HepG2 (cell line): ENCODE measurements around the gene IQSEC1. TPM values are rescaled to one million over a fixed set of nuclear protein-coding genes. Genes with fewer than 3 reads are reported as not detected.
A peak's percentile ranks its signal among the peaks of the same experiment; 100 is the strongest.

Experiments used
- ETV5 ChIP-seq: IDR thresholded peaks from 2 replicates; pipeline ENCODE4 v1.6.1; 2018; ENCODE audit warnings: missing biosample characterization, missing genetic modification reagents, inconsistent platforms, borderline replicate concordance
- HDAC2 ChIP-seq: sonication (generic); formaldehyde crosslinking; IDR thresholded peaks from 2 replicates; pipeline ENCODE4 v1.4.0; 2020; ENCODE audit warnings: missing genetic modification reagents
- HNF4G ChIP-seq, 2 experiments: sonication (generic) in 1 of 2; formaldehyde crosslinking in 1 of 2; IDR thresholded peaks; 2 replicates each; pipeline versions ENCODE4 v1.4.0 to v1.6.1; 2011 to 2020; ENCODE audit warnings: borderline replicate concordance in 2 of 2, low read depth in 2 of 2, mild to moderate bottlenecking in 2 of 2, low read length in 1 of 2, missing genetic modification reagents in 1 of 2, moderate library complexity in 1 of 2
- HNRNPH1 ChIP-seq: fragments of 200-400 bp; formaldehyde crosslinking; optimal IDR thresholded peaks from 2 replicates; pipeline ENCODE3; 2017; ENCODE audit warnings: mild to moderate bottlenecking, low read depth, low read length
- HOXA5 ChIP-seq: sonication (generic); formaldehyde crosslinking; IDR thresholded peaks from 2 replicates; pipeline ENCODE4 v1.4.0; 2020; ENCODE audit warnings: missing genetic modification reagents
- KDM5A ChIP-seq: fragments of 200-600 bp; sonication (generic); IDR thresholded peaks from 2 replicates; pipeline ENCODE4 v1.7.0; 2018; ENCODE audit warnings: antibody characterized with exemption, mild to moderate bottlenecking, low read length, borderline replicate concordance
- KLF12 ChIP-seq: sonication (generic); formaldehyde crosslinking; IDR thresholded peaks from 2 replicates; pipeline ENCODE4 v1.4.0; 2020; ENCODE audit warnings: missing genetic modification reagents, borderline replicate concordance
- PRMT3 ChIP-seq: sonication (generic); formaldehyde crosslinking; IDR thresholded peaks from 2 replicates; pipeline ENCODE4 v1.8.1; 2022; ENCODE audit warnings: low read depth, mild to moderate bottlenecking, moderate library complexity, missing genetic modification reagents, borderline replicate concordance
- RFXANK ChIP-seq: IDR thresholded peaks from 2 replicates; pipeline ENCODE4 v1.6.1; 2016
- SRSF1 ChIP-seq: fragments of 200-400 bp; formaldehyde crosslinking; optimal IDR thresholded peaks from 2 replicates; pipeline ENCODE3; 2017; ENCODE audit warnings: mild to moderate bottlenecking, low read depth, low read length, moderate library complexity
- THAP11 ChIP-seq: IDR thresholded peaks from 2 replicates; pipeline ENCODE4 v1.6.1; 2016; ENCODE audit warnings: missing biosample characterization, missing genetic modification reagents
- ZBTB40 ChIP-seq, 2 experiments: fragments of 450-650 bp in 1 of 2; sonication (generic) in 1 of 2; formaldehyde crosslinking in 1 of 2; IDR thresholded peaks; 2 replicates each; pipeline versions ENCODE4 v1.6.1 to v1.8.0; 2016 to 2022; ENCODE audit warnings: antibody characterized with exemption in 1 of 2, mild to moderate bottlenecking in 1 of 2, missing genetic modification reagents in 1 of 2
- ZFP36L1 ChIP-seq: sonication (generic); formaldehyde crosslinking; IDR thresholded peaks from 2 replicates; pipeline ENCODE4 v1.8.0; 2022; ENCODE audit warnings: mild to moderate bottlenecking, missing genetic modification reagents, moderate library complexity
- ZFP62 ChIP-seq: sonication (generic); formaldehyde crosslinking; IDR thresholded peaks from 2 replicates; pipeline ENCODE4 v1.4.0; 2020; ENCODE audit warnings: missing genetic modification reagents
- ZNF235 ChIP-seq: sonication (generic); formaldehyde crosslinking; IDR thresholded peaks from 2 replicates; pipeline ENCODE4 v1.8.1; 2023; ENCODE audit warnings: mild to moderate bottlenecking, missing genetic modification reagents, borderline replicate concordance
- ZNF501 ChIP-seq: sonication (generic); formaldehyde crosslinking; IDR thresholded peaks from 2 replicates; pipeline ENCODE4 v1.5.1; 2020; ENCODE audit warnings: mild to moderate bottlenecking, moderate library complexity, missing genetic modification reagents
- ZNF510 ChIP-seq: sonication (generic); formaldehyde crosslinking; IDR thresholded peaks from 2 replicates; pipeline ENCODE4 v1.4.0; 2020; ENCODE audit warnings: low read depth, mild to moderate bottlenecking, missing genetic modification reagents
- ZNF562 ChIP-seq: sonication (generic); formaldehyde crosslinking; IDR thresholded peaks from 2 replicates; pipeline ENCODE4 v1.8.0; 2022; ENCODE audit warnings: missing genetic modification reagents, borderline replicate concordance
- ZNF580 ChIP-seq: IDR thresholded peaks from 2 replicates; pipeline ENCODE4 v1.6.1; 2016; ENCODE audit warnings: low read depth, borderline replicate concordance
- polyA plus RNA-seq, 8 experiments: library from polyadenylated mRNA; depleted of rRNA in 3 of 8; stranded (reverse) in 7 of 8; unstranded in 1 of 8; fragments of >200 nt; fragmentation: Illumina TruSeq in 4 of 8; extraction: Trizol in 4 of 8; gene quantifications; 2 replicates each; pipeline versions ENCODE4 v1.2.1 to v1.2.3, GENCODE V29; 2011 to 2016; ENCODE audit warnings: low read depth in 4 of 8, missing spikeins in 1 of 8, mixed read lengths in 1 of 8; ENCODE audit not compliant: insufficient read depth in 1 of 8
- total RNA-seq, 5 experiments: library from RNA; depleted of rRNA; stranded (reverse); fragments of >200 nt; fragmentation: Illumina TruSeq; extraction: Trizol; gene quantifications; 2 replicates each; pipeline ENCODE4 v1.2.3, GENCODE V29; 2016; ENCODE audit warnings: low read depth in 1 of 5

IQSEC1 gene
- total and polyA plus RNA-seq, 2 of the 13 experiments (the other 11 are each of a cell fraction or from before 2014, with no cell fraction given) = 17.4 to 20.2 TPM

- TF ChIP-seq ZFP62 (CRISPR knock-in tag) = no peak
- 0 out of 2 replicates have a peak, but pooled peaks have one; percentile 65 for TF ChIP-seq RFXANK (CRISPR knock-in tag)
- TF ChIP-seq THAP11 (CRISPR knock-in tag) = peak; percentile 66
- peak; percentile 59; the same call in 1 of the 2 replicates for TF ChIP-seq ETV5 (CRISPR knock-in tag)
- TF ChIP-seq HNF4G (IDR thresholded peaks at IDR 0.05; ENCODE audit: borderline replicate concordance, low read depth, low read length) = peak; percentile 88
- TF ChIP-seq HNF4G (CRISPR knock-in tag; IDR thresholded peaks at IDR 0.05; ENCODE audit: borderline replicate concordance, low read depth) = peak; percentile 95
- TF ChIP-seq HOXA5 (CRISPR knock-in tag) = peak; percentile 81
- TF ChIP-seq ZBTB40 (IDR thresholded peaks at IDR 0.05) = no peak
- no peak; the same call in 1 of the 2 replicates for TF ChIP-seq ZBTB40 (CRISPR knock-in tag; IDR thresholded peaks at IDR 0.05)
- TF ChIP-seq ZNF562 (CRISPR knock-in tag) = no peak
- 0 out of 2 replicates have a peak, but pooled peaks have one; percentile 70 for TF ChIP-seq ZNF501 (CRISPR knock-in tag)
- peak; percentile 29; the same call in 1 of the 2 replicates for TF ChIP-seq KDM5A
- TF ChIP-seq ZNF580 (CRISPR knock-in tag) = 0 out of 2 replicates have a peak, but pooled peaks have one; percentile 2
- TF ChIP-seq HDAC2 (CRISPR knock-in tag) = peak; percentile 95
- TF ChIP-seq ZNF235 = 0 out of 2 replicates have a peak, but pooled peaks have one; percentile 52
- no peak for TF ChIP-seq ZNF510 (CRISPR knock-in tag)
- TF ChIP-seq HNRNPH1 = no peak
- TF ChIP-seq PRMT3 (CRISPR knock-in tag) = no peak
- no peak for TF ChIP-seq SRSF1
- TF ChIP-seq KLF12 (CRISPR knock-in tag) = no peak
- TF ChIP-seq ZFP36L1 (CRISPR knock-in tag) = no peak
Measured at GRCh38 chr3:12964711-12965612, 108.3 kb downstream of the IQSEC1 start (continued).
